Retina (tissue), 1 donor: ENCODE data around the gene C12orf75.
"Not testable (repeated sequence)": the region's sequence is repeated elsewhere in the genome, so short reads cannot be mapped to it uniquely, and the experiment has no call there.

Experiments
- DNase-seq: peaks from one replicate; pipeline ENCODE4 v3.0.0-alpha.2; 2016

Gene C12orf75

DNA sequence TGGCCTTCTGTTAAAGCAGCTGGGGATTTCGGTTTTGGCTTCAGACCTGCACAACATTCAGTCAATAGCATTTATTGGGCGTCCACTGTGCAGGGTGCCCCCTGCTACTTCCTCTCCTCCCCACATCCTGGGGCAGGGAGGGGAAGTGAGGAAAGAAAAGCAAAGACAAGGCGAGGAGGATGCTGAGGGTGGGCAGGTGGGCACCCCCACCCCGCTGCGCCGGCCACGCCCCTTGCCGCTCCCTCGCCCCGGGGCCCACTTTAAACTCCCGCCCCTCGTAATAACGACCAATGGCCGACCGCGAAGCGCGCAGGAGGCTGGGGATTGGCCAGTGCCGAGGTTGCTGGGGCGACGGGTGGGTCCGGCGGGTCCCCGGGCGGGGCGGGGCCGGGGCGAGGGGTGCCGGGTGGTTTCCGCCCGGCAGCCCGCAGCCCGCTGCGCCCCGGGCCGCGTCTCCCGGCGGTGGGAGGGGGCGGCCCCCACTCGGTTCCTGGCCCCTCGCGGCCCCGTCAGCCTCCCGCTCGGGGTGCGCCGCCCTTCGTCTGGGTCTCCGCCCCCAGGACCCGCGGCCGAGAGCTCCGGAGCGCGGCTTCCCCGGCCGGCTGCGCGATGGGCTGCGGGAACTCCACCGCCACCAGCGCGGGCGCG is at the start of gene C12orf75:
C12orf75 (plus strand) TSS at position 409 of the 648 bp plus-strand sequence; CDS start at position 610, 201 bp downstream.
- DNase-seq, result peak; percentile 76

DNA sequence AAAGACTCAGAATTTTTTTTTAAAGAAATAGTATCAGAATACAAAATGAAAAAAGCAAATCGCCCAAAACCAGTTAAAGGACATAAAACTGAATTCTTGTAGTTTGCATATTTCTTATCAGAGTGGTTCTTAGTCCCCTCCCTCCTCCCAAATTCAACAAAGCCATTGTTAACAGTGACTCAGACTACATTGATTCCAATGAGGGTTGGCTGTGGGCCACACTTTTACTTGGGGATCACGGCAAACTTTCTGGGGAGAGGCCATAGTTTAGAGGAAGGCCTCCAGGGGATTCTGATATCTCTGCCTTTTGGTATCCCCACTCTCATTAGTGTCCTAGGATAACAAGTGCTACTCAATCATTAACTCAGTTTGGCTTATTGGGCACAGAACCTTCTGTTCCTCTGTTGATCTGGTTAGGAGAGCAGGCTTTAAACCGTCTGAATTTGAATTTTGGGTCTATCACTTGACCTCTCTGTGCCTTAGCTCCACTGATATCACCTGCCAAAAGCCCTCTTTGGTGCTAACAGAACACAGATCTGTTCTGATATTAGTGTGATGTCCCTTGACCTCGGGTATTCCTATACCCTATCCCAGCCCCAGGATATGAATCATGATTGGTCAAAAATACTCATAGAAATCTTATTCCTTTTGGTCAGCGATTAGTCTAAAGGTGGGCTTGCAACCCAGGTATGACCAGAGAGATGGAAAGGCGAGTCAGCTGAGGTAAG is 49.4 kb upstream of the C12orf75 start:
- no peak for DNase-seq

GRCh38 chr12:105281694-105282049 is 48.8 kb upstream of the C12orf75 start:
- DNase-seq, result no peak

DNA sequence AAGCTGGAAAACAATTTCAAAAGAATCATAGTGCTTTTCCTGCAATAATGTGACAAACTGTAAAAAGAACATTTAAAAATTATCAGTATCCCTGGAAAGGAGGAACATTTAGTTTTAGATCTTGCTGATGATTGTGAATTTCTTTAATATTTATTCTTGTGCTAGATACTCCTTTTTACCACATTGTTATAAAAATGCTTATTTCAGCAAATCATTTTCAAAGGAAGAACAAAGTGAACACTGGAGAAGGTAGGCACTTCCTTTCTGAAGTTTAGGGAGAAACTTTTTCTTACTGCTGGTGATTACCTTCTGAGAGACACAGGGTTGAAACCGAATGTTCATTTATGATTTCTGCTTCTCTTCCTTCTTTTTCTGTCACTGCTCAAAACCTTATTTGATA is 45.1 kb upstream of the C12orf75 start:
- no peak for DNase-seq

DNA sequence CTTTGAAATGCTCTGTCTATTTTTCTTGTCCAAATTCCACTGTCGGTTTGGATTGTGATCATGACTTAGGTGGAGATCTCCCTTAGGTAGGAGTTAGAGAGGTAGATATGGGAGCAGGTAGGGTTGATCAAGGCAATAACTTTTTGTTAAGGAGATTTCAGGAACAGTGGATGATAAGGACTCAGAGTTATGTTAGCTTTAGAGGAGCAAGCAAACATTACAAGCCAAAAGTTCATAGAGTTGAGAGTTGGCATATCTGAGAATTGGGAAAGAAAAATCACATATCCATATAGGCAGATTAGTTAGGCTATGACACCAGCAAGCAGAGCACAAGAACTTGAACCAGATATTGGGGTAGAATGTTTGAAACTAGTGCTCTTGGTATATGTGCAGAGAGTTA is 43.1 kb upstream of the C12orf75 start:
- DNase-seq, result no peak

GRCh38 chr12:105288311-105288996 is 42.0 kb upstream of the C12orf75 start:
- no peak for DNase-seq

- no peak for DNase-seq
These were observed 41.2 kb upstream of the C12orf75 start for GRCh38 chr12:105289114-105289904.

DNA sequence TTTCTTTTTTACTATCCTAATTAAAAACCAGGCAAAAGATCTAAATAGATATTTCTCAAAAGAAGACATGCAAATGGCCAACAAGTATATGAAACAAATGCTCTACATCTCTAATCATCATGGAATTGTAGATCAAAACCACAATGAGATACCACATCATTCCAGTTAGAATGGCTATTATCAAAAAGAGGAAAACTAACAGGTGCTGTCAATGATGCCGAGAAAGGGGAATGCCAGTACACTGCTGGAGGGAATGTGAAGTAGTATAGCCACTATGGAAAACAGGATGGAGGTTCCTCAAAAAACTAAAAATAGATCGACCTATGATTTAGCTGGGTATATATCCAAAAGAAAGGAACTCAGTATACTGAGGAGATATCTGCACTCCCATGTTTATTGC is 39.0 kb upstream of the C12orf75 start:
- no peak for DNase-seq

DNA sequence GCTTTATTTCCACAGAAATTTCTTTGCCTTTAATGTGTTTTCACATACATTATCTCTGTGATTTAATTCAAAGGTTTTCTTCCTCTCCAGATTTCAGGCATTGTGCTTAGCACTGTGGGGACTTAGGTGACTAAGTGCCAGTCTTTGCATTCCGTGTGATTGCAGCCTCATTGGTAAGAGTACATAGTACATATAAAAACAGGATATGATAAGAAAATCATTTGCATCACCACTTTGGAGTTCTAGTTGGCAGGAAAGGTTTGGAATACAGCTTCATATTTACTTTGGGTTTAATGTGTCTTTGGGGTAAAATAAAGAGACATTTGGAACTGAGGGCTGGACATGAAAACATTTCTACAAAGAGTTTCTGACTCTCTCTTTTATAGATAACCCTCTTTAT is 37.8 kb upstream of the C12orf75 start:
- no peak for DNase-seq

DNA sequence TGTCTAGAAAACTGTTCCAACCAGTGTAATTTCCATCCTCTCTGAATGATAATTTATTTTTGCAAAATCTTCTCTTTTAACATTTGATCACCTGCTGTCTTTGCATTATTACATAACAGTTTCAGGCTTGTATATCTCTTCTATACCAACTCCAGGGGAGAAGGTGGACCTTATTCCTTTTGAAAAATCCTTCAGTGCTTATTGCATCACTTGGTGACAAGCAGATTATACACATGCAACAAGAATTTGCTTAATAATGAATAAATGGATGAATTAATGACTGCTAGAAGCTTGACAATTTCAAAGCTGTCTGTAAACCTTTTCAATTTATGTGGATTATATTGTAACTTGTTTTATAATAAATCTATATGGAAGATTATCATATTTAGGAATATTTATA is 37.3 kb upstream of the C12orf75 start:
- DNase-seq, result no peak

DNA sequence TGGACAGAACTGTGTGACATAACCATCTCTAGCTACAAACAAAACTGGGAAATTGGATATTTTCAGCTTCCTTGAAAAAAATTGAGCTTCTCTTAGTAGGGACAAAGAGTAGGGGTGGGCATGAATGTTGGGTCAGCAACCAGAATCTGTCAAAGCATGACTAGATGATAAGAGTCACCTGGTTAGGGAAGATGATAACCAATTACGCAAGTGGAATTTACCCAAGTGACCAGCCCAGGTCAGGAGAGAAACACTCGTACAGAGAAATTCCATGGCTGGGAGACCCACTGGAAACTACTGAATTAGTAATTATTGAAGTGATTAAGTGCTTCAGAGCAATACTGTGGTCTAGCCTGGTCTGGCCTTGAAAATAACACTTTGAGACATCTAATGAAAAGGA is 36.3 kb upstream of the C12orf75 start:
- DNase-seq, result no peak

GRCh38 chr12:105294886-105295479 is 35.5 kb upstream of the C12orf75 start:
- no peak for DNase-seq

GRCh38 chr12:105296116-105297089 is 34.1 kb upstream of the C12orf75 start:
- DNase-seq, result no peak

DNA sequence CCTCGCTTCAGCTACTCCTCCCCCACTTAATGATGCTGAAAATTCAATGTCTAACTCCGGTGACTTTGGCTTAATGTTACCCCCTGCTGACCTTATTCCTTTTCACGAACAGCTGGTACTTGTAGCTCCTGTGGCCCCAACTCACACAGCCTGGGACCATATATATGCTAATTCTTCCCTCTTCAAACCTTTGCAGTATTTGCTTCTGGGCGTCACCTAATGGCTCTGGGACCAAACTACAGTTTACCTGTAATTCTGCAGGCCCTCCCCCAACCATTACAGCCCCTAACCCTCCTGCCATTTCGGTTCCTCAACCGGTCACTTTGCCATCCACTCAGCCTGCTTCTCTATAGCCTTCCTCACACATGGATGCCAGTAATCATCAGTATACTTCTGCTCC is 29.6 kb upstream of the C12orf75 start:
- DNase-seq, result no peak

DNA sequence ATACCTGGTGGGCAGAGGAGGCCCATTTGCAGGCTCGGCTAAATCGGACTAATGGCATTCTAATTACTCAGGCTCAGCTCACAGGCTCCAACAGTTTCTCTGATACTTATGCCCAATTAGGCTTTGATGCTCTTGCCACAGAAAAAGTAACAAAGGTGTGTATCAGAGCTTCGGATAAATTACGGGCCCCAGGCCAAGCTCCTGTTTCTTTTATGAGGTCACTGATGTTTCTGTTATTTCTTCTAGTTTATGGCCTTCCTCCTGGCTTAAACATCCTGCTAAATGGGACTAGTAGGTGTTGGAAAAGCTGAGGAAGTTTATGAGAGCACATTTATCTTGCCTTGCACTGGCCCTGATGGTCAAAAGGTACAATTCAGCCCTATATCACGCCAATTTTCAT is 28.8 kb upstream of the C12orf75 start:
- DNase-seq, result no peak

DNA sequence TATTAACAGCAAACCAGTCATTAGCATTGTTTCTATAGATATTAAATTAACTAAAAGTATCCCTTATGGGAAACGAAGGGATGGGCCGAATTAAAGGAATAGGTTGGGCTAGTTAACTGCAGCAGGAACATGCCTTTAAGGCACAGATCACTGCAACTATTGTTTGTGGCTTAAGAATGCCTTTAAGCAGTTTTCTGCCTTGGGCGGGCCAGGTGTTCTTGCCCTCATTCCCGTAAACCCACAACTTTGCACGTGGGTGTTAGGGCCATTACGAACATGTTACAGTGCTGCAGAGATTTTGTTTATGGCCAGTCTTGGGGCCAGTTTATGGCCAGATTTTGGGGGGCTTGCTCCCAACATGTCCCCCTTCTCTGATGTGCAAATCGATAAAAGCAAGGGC is 27.5 kb upstream of the C12orf75 start:
- DNase-seq, result not testable (repeated sequence)

DNA sequence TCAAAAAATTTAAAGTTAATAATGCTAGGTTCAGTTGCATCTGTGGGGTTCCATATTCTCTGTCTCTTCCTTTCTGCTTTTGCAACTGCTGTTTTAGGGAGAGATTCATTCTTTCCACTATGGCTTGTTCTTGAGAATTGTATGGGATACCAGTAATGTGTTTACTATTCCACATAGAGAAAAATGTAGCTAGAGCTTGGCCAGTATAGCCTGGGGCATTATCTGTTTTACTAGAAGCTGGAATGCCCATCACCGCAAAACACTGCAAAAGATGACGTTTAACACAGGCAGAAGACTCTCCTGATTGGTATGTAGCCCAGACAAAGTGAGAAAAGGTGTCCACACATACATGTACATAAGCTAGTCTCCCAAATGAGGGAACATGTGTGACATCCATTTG is 25.9 kb upstream of the C12orf75 start:
- not testable (repeated sequence) for DNase-seq

- DNase-seq, result not testable (repeated sequence)
These were observed 22.7 kb upstream of the C12orf75 start for GRCh38 chr12:105307601-105308314.

- DNase-seq, result not testable (repeated sequence)
These were observed 21.7 kb upstream of the C12orf75 start for GRCh38 chr12:105308839-105309238.

DNA sequence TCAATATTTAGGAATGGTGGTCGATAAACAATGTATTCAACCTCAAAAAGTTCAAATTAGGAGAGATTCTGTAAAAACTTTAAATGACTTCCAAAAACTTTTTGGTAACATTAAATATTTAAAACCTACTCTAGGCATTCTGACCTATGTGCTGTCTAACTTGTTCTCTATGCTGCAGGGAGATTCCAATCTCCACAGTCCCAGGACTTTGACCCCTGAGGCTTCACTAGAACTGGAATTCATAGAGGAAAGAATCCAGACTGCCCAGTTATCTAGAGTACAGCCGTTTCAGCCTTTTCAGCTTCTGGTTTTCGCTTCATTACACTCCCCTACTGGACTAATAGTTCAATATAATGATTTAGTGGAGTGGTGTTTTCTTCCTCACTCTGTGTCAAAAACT is 21.1 kb upstream of the C12orf75 start:
- DNase-seq, result not testable (repeated sequence)
